GM18508 (cell line): ENCODE data around the gene ADTRP.

Source experiments
- ATAC-seq: cut with Tn5 transposase; IDR thresholded peaks from one replicate; pipeline ENCODE4 v1.9.1; 2021; ENCODE audit warnings: moderate number of reproducible peaks; ENCODE audit not compliant: insufficient read depth, unreplicated experiment

The ADTRP gene

GRCh38 chr6:11672669-11673068 is 105.9 kb downstream of the ADTRP start:
- no peak for ATAC-seq

DNA sequence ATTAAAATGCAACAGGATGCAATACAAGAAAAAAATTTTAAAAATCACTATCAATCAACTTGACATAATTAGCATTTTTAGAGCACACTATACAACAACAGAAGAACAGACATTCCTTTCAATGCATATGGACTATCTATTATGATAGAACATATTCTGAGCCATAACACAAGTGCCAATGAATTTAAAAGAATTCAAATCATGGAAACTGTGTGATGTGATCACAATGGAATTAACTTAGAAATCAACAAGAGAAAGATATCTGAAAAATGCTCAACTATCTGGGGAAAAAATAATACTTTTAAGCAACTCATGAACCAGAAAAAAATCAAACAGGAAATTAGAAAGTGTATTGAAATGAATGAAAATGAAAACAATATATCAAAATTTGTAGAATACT is 106.3 kb downstream of the ADTRP start:
- ATAC-seq: no peak

DNA sequence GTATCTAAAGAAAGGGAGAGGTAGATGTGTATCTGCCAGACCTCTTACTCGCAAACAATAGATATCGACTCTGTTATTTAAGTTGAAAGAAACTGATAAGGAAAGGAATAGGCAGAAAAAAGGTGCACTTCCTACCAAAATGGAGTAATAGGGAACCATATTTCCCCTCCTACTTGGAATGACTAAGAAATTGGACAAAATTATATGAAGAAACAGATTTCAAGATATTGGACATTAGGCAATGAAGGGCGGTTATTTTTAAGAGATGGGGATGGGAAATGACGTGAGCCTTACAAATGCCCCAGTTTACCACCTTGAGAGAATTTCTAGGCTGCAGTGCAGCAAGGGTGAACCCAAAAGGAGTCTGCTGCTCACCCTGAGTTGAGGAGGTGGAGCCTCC is 108.9 kb downstream of the ADTRP start:
- no peak for ATAC-seq

GRCh38 chr6:11668455-11668854 is 110.1 kb downstream of the ADTRP start:
- no peak for ATAC-seq

GRCh38 chr6:11667876-11668275 is 110.7 kb downstream of the ADTRP start:
- ATAC-seq: no peak

- ATAC-seq: no peak
These were observed 112.8 kb downstream of the ADTRP start for GRCh38 chr6:11665604-11666326.
